Astrocyte (in vitro differentiated cells and primary cell): Measurements from ENCODE around the gene FAM168A.

Source experiments
- CTCF ChIP-seq: IDR thresholded peaks from 2 replicates; pipeline ENCODE4 v1.5.1; 2011; ENCODE audit warnings: low read depth, mild to moderate bottlenecking, inconsistent platforms, low read length, moderate library complexity; ENCODE audit not compliant: insufficient read depth
- EZH2 ChIP-seq: IDR thresholded peaks from 2 replicates; pipeline ENCODE4 v1.6.1; 2012; ENCODE audit warnings: mild to moderate bottlenecking, low read length, inconsistent platforms; ENCODE audit not compliant: insufficient read depth

- TF ChIP-seq CTCF (no peak), EZH2 (no peak)
These were observed 205.6 kb downstream of the FAM168A start for GRCh38 chr11:73392108-73393010.
